Common myeloid progenitor, CD34-positive (primary cell): ENCODE measurements around the gene EEFSEC.

ENCODE experiments used
- CTCF ChIA-PET: fragments of 350-600 bp; sonication (Branson Sonifier 250); formaldehyde crosslinking; loops from one replicate; lab custom pipeline; 2021; ENCODE audit warnings: antibody characterized with exemption; lab: Charles Lee
- POLR2A ChIA-PET: fragments of 350-600 bp; sonication (Branson Sonifier 250); formaldehyde crosslinking; loops from one replicate; lab custom pipeline; 2021; ENCODE audit warnings: antibody characterized with exemption; lab: Charles Lee
- DNase-seq, 3 donors: peaks; one replicate each; pipeline versions ENCODE4 v3.0.0 to v3.0.0-alpha.2; 2013
- H3K27ac ChIP-seq, 2 experiments: 1 replicate in 1 of 2; 2 replicates in 1 of 2; pipeline ENCODE4 v1.7.0; 2013; ENCODE audit warnings: inconsistent platforms in 2 of 2, low read length in 2 of 2, mild to moderate bottlenecking in 2 of 2, low read depth in 1 of 2, moderate library complexity in 1 of 2; ENCODE audit not compliant: severe bottlenecking in 2 of 2, insufficient read depth in 1 of 2, poor library complexity in 1 of 2
- H3K27me3 ChIP-seq, 5 experiments: replicated peaks in 2 of 5; 1 replicate in 3 of 5; 2 replicates in 2 of 5; pipeline versions ENCODE4 v1.6.1 to v1.7.0; 2013; ENCODE audit warnings: low read length in 4 of 5, mild to moderate bottlenecking in 2 of 5, moderate library complexity in 2 of 5, inconsistent platforms in 1 of 5; ENCODE audit not compliant: insufficient read depth in 5 of 5, control insufficient read depth in 4 of 5
- H3K36me3 ChIP-seq, 4 experiments: 1 replicate in 2 of 4; 2 replicates in 2 of 4; pipeline versions ENCODE4 v1.6.1 to v1.7.0; 2013; ENCODE audit warnings: low read length in 3 of 4, control low read depth in 1 of 4, mild to moderate bottlenecking in 1 of 4; ENCODE audit not compliant: control insufficient read depth in 4 of 4, insufficient read depth in 4 of 4
- H3K4me1 ChIP-seq, 4 experiments: 1 replicate in 3 of 4; 2 replicates in 1 of 4; pipeline versions ENCODE4 v1.6.1 to v1.7.1; 2013; ENCODE audit warnings: low read length in 3 of 4, mild to moderate bottlenecking in 3 of 4, control low read depth in 1 of 4, inconsistent platforms in 1 of 4, moderate library complexity in 1 of 4; ENCODE audit not compliant: control insufficient read depth in 4 of 4, insufficient read depth in 4 of 4; ENCODE audit errors: control extremely low read depth in 1 of 4
- H3K4me3 ChIP-seq, 7 experiments: 1 replicate in 4 of 7; 2 replicates in 3 of 7; pipeline versions ENCODE4 v1.5.1 to v1.7.0; 2013; ENCODE audit warnings: mild to moderate bottlenecking in 7 of 7, low read length in 6 of 7, moderate library complexity in 6 of 7, inconsistent platforms in 2 of 7, low read depth in 2 of 7, control low read depth in 1 of 7; ENCODE audit not compliant: insufficient read depth in 4 of 7, control insufficient read depth in 1 of 7; ENCODE audit errors: extremely low read depth in 1 of 7
- H3K9me3 ChIP-seq, 5 experiments: 1 replicate in 4 of 5; 2 replicates in 1 of 5; pipeline versions ENCODE4 v1.6.1 to v1.7.1; 2013; ENCODE audit warnings: low read length in 4 of 5, mild to moderate bottlenecking in 2 of 5, inconsistent platforms in 1 of 5, low read depth in 1 of 5, moderate library complexity in 1 of 5; ENCODE audit not compliant: control insufficient read depth in 4 of 5, insufficient read depth in 2 of 5; ENCODE audit errors: control extremely low read depth in 1 of 5
- WGBS: methylation state at CpG from one replicate; pipeline ENCODE4 v1.1.5; 2013; ENCODE audit not compliant: insufficient coverage; 5-methylcytosine and 5-hydroxymethylcytosine counted together

EEFSEC gene

GRCh38 chr3:128421439-128421836 is 268.2 kb downstream of the EEFSEC start:
- ChIA-PET CTCF (interaction anchor here (1.5 to 1.8 kb wide), 3 partner anchors 55 to 188 kb away, joined by 3 to 5 read pairs (median 3); no protein-coding TSS in a partner anchor), POLR2A (no interaction called here)
- Histone ChIP-seq H3K9me3 (peaks cover 0 to 4% (median 0%) of the 10 kb centered on the region in 5 experiments), H3K4me3 (no peak overlapping the region), H3K27ac (no peak overlapping the region), H3K4me1 (peaks cover 0 to 12% (median 9%) of the 10 kb centered on the region in 4 experiments), H3K27me3 (no peaks in the 10 kb centered on the region), H3K36me3 (no peaks in the 10 kb centered on the region)
- 99% methylated on average over 10 of the region's 11 CpGs for WGBS
- no peak for DNase-seq

- H3K9me3 ChIP-seq, result peaks cover 0 to 4% (median 0%) of the 10 kb centered on the region in 5 experiments
- ChIA-PET CTCF (interaction anchor here (0.7 to 1.8 kb wide), 5 partner anchors 9 to 187 kb away, joined by 3 to 5 read pairs (median 3); no protein-coding TSS in a partner anchor), POLR2A (no interaction called here)
- no peak overlapping the region for H3K4me3 ChIP-seq
- H3K27me3 ChIP-seq, result no peaks in the 10 kb centered on the region
- peaks cover 0 to 14% (median 11%) of the 10 kb centered on the region in 4 experiments for H3K4me1 ChIP-seq
- WGBS, result 98% methylated on average over 6 of the region's 7 CpGs
- H3K36me3 ChIP-seq, result no peaks in the 10 kb centered on the region
- H3K27ac ChIP-seq, result no peak overlapping the region
- no peak for DNase-seq
These were observed 268.7 kb downstream of the EEFSEC start for GRCh38 chr3:128421966-128422365.

- 100% methylated on average over 2 of the region's 3 CpGs for WGBS
- H3K9me3 ChIP-seq, result peaks cover 0 to 4% (median 0%) of the 10 kb centered on the region in 5 experiments
- DNase-seq, result no peak
- peaks cover 0 to 14% (median 11%) of the 10 kb centered on the region in 4 experiments for H3K4me1 ChIP-seq
- H3K27ac ChIP-seq, result no peak overlapping the region
- H3K4me3 ChIP-seq, result no peak overlapping the region
- H3K27me3 ChIP-seq, result no peaks in the 10 kb centered on the region
- ChIA-PET CTCF (interaction anchor here (0.8 to 6.2 kb wide), 8 partner anchors 8 to 186 kb away, joined by 3 to 63 read pairs (median 3); no protein-coding TSS in a partner anchor), POLR2A (interaction anchor here (0.7 kb wide), 1 partner anchor 39 kb away, joined by 3 read pairs; no protein-coding TSS in a partner anchor)
- no peaks in the 10 kb centered on the region for H3K36me3 ChIP-seq
These were observed 269.7 kb downstream of the EEFSEC start for GRCh38 chr3:128422762-128423524.

- H3K4me1 ChIP-seq, result peaks cover 0 to 14% (median 11%) of the 10 kb centered on the region in 4 experiments
- peaks cover 0 to 4% (median 0%) of the 10 kb centered on the region in 5 experiments for H3K9me3 ChIP-seq
- 93% methylated on average over 6 of the region's 7 CpGs for WGBS
- H3K4me3 ChIP-seq, result no peak overlapping the region
- CTCF ChIA-PET, result interaction anchor here (1.0 to 6.2 kb wide), 5 partner anchors 7 to 185 kb away, joined by 3 to 63 read pairs (median 3); no protein-coding TSS in a partner anchor
- H3K36me3 ChIP-seq, result no peaks in the 10 kb centered on the region
- POLR2A ChIA-PET, result interaction anchor here (0.7 kb wide), 1 partner anchor 38 kb away, joined by 3 read pairs; no protein-coding TSS in a partner anchor
- no peaks in the 10 kb centered on the region for H3K27me3 ChIP-seq
- no peak overlapping the region for H3K27ac ChIP-seq
- peak in 1 of 3 donors; percentile 21 for DNase-seq
These were observed 270.4 kb downstream of the EEFSEC start for GRCh38 chr3:128423525-128424147.

GRCh38 chr3:128424508-128425069 is 271.3 kb downstream of the EEFSEC start:
- ChIA-PET POLR2A (no interaction called here), CTCF (interaction anchor here (0.8 to 6.2 kb wide), 12 partner anchors 14 to 184 kb away, joined by 3 to 63 read pairs (median 10); partner anchors contain the start of gene GATA2)
- WGBS, result over 99% methylated on average over 13 of the region's 14 CpGs

GRCh38 chr3:128425142-128425845 is 272.0 kb downstream of the EEFSEC start:
- no peak overlapping the region for H3K4me3 ChIP-seq
- peaks cover 0 to 14% (median 11%) of the 10 kb centered on the region in 4 experiments for H3K4me1 ChIP-seq
- H3K27ac ChIP-seq, result no peak overlapping the region
- H3K27me3 ChIP-seq, result no peaks in the 10 kb centered on the region
- H3K9me3 ChIP-seq, result no peaks in the 10 kb centered on the region
- CTCF ChIA-PET, result interaction anchor here (0.8 to 6.2 kb wide), 25 partner anchors 9 to 248 kb away, joined by 3 to 63 read pairs (median 4); partner anchors contain the start of gene GATA2
- H3K36me3 ChIP-seq, result no peaks in the 10 kb centered on the region
- WGBS, result 98% methylated on average over 23 of the region's 23 CpGs
- no peak for DNase-seq
- POLR2A ChIA-PET, result interaction anchor here (1.2 to 1.6 kb wide), 2 partner anchors 63 to 71 kb away, joined by 3 to 4 read pairs; no protein-coding TSS in a partner anchor

More at GRCh38 chr3:128424508-128425069, 271.3 kb downstream of the EEFSEC start:
- no peak for DNase-seq
- Histone ChIP-seq H3K27me3 (no peaks in the 10 kb centered on the region), H3K36me3 (no peaks in the 10 kb centered on the region), H3K4me1 (peaks cover 0 to 14% (median 11%) of the 10 kb centered on the region in 4 experiments), H3K4me3 (no peak overlapping the region), H3K9me3 (peaks cover 0 to under 1% (median 0%) of the 10 kb centered on the region in 5 experiments), H3K27ac (no peak overlapping the region)
